H9 (cell line): Measurements from ENCODE around the gene MVD. TPM values are rescaled to one million over a fixed set of nuclear protein-coding genes. Genes with fewer than 3 reads are reported as not detected.
A peak's percentile ranks its signal among the peaks of the same experiment; 100 is the strongest.

Source experiments
- DNase-seq: peaks from one replicate; pipeline ENCODE4 v3.0.0-alpha.2; 2017
- H2AFZ ChIP-seq: one replicate; pipeline ENCODE4 v1.6.1; 2013; ENCODE audit warnings: mild to moderate bottlenecking, low read length, control low read depth, moderate library complexity
- H2AK5ac ChIP-seq: 2 replicates; pipeline ENCODE4 v1.6.1; 2013; ENCODE audit warnings: low read length, control low read depth, mixed read lengths; ENCODE audit not compliant: insufficient read length
- H2BK120ac ChIP-seq: one replicate; pipeline ENCODE4 v1.6.1; 2013; ENCODE audit warnings: low read depth, mild to moderate bottlenecking, low read length, control low read depth, inconsistent platforms; ENCODE audit not compliant: poor library complexity, severe bottlenecking
- H2BK12ac ChIP-seq: 2 replicates; pipeline ENCODE4 v1.6.1; 2013; ENCODE audit warnings: low read length, control low read depth, mixed read lengths, low read depth; ENCODE audit not compliant: insufficient read length
- H2BK15ac ChIP-seq: 2 replicates; pipeline ENCODE4 v1.6.1; 2013; ENCODE audit warnings: low read depth, low read length, control low read depth
- H2BK20ac ChIP-seq: one replicate; pipeline ENCODE4 v1.6.1; 2013; ENCODE audit warnings: low read depth, mild to moderate bottlenecking, low read length, control low read depth, inconsistent platforms; ENCODE audit not compliant: poor library complexity, severe bottlenecking
- H2BK5ac ChIP-seq: 2 replicates; pipeline ENCODE4 v1.6.1; 2013; ENCODE audit warnings: low read length, control low read depth, mixed read lengths; ENCODE audit not compliant: insufficient read length
- H3K14ac ChIP-seq: 2 replicates; pipeline ENCODE4 v1.6.1; 2013; ENCODE audit warnings: low read length, control low read depth; ENCODE audit not compliant: insufficient read depth
- H3K18ac ChIP-seq: 2 replicates; pipeline ENCODE4 v1.6.1; 2013; ENCODE audit warnings: low read depth, mild to moderate bottlenecking, mixed read lengths, low read length, control low read depth; ENCODE audit not compliant: insufficient read length
- H3K23ac ChIP-seq: 2 replicates; pipeline ENCODE4 v1.6.1; 2013; ENCODE audit warnings: low read length, control low read depth, mixed read lengths, low read depth; ENCODE audit not compliant: insufficient read length
- H3K23me2 ChIP-seq: 2 replicates; pipeline ENCODE4 v1.6.1; 2013; ENCODE audit warnings: low read depth, mild to moderate bottlenecking, mixed read lengths, low read length, control low read depth; ENCODE audit not compliant: insufficient read length, poor library complexity, severe bottlenecking
- H3K27ac ChIP-seq: 2 replicates; pipeline ENCODE4 v1.5.1; 2013; ENCODE audit warnings: low read length, control low read depth, mixed read lengths, low read depth; ENCODE audit not compliant: insufficient read length
- H3K27me3 ChIP-seq: 2 replicates; pipeline ENCODE4 v1.6.1; 2013; ENCODE audit warnings: low read length, control low read depth, inconsistent platforms; ENCODE audit not compliant: insufficient read depth
- H3K4ac ChIP-seq: 2 replicates; pipeline ENCODE4 v1.6.1; 2013; ENCODE audit warnings: low read depth, mild to moderate bottlenecking, control low read depth, inconsistent platforms, low read length, moderate library complexity
- H3K4me1 ChIP-seq: 2 replicates; pipeline ENCODE4 v1.6.1; 2013; ENCODE audit warnings: low read length, control low read depth, inconsistent platforms; ENCODE audit not compliant: insufficient read depth
- H3K4me2 ChIP-seq: 2 replicates; pipeline ENCODE4 v1.6.1; 2013; ENCODE audit warnings: low read length, control low read depth, mixed read lengths; ENCODE audit not compliant: insufficient read length, insufficient read depth
- H3K56ac ChIP-seq: 2 replicates; pipeline ENCODE4 v1.6.1; 2013; ENCODE audit warnings: low read depth, mild to moderate bottlenecking, mixed read lengths, low read length, control low read depth; ENCODE audit not compliant: insufficient read length
- H3K79me1 ChIP-seq: 2 replicates; pipeline ENCODE4 v1.6.1; 2013; ENCODE audit warnings: low read depth, mild to moderate bottlenecking, moderate library complexity, low read length, control low read depth, inconsistent platforms; ENCODE audit not compliant: insufficient read depth, poor library complexity, severe bottlenecking
- H3K79me2 ChIP-seq: 2 replicates; pipeline ENCODE4 v1.6.1; 2013; ENCODE audit warnings: low read length, control low read depth, inconsistent platforms; ENCODE audit not compliant: insufficient read depth
- H3K9ac ChIP-seq: 2 replicates; pipeline ENCODE4 v1.6.1; 2013; ENCODE audit warnings: low read length, control low read depth, mixed read lengths; ENCODE audit not compliant: insufficient read length; ENCODE audit errors: extremely low read depth
- H3K9me3 ChIP-seq: one replicate; pipeline ENCODE4 v1.6.1; 2013; ENCODE audit warnings: low read depth, low read length, inconsistent platforms; ENCODE audit not compliant: control insufficient read depth
- H3T11ph ChIP-seq: one replicate; pipeline ENCODE4 v1.6.1; 2013; ENCODE audit warnings: mild to moderate bottlenecking, low read length, control low read depth, inconsistent platforms
- H4K20me1 ChIP-seq: one replicate; pipeline ENCODE4 v1.6.1; 2013; ENCODE audit not compliant: control insufficient read depth, insufficient read length, insufficient read depth
- H4K5ac ChIP-seq: 2 replicates; pipeline ENCODE4 v1.6.1; 2013; ENCODE audit warnings: low read depth, mild to moderate bottlenecking, mixed read lengths, low read length, control low read depth; ENCODE audit not compliant: insufficient read length
- H4K8ac ChIP-seq: replicated peaks from 2 replicates; pipeline ENCODE4 v1.6.1; 2013; ENCODE audit warnings: low read length, control low read depth, mixed read lengths, low read depth; ENCODE audit not compliant: insufficient read length
- H4K91ac ChIP-seq: 2 replicates; pipeline ENCODE4 v1.6.1; 2013; ENCODE audit warnings: low read depth, mild to moderate bottlenecking, moderate library complexity, mixed read lengths, low read length, control low read depth; ENCODE audit not compliant: insufficient read length
- H3K27ac Mint-ChIP-seq, 3 experiments: 2 replicates in 2 of 3; 3 replicates in 1 of 3; pipeline ENCODE4 v1.8.0; 2020 to 2021; ENCODE audit warnings: mixed read lengths in 3 of 3, mild to moderate bottlenecking in 1 of 3, moderate library complexity in 1 of 3
- H3K27me3 Mint-ChIP-seq: 2 replicates; pipeline ENCODE4 v1.8.0; 2021; ENCODE audit warnings: low read depth, mild to moderate bottlenecking, moderate library complexity, mixed read lengths
- H3K36me3 Mint-ChIP-seq, 3 experiments: 2 replicates in 2 of 3; 3 replicates in 1 of 3; pipeline ENCODE4 v1.8.0; 2020 to 2021; ENCODE audit warnings: low read depth in 3 of 3, mixed read lengths in 3 of 3; ENCODE audit not compliant: insufficient read depth in 1 of 3
- H3K4me1 Mint-ChIP-seq, 2 experiments: 2 replicates each; pipeline ENCODE4 v1.8.0; 2020; ENCODE audit warnings: mixed read lengths in 2 of 2
- H3K4me3 Mint-ChIP-seq, 2 experiments: 2 replicates in 1 of 2; 3 replicates in 1 of 2; pipeline ENCODE4 v1.8.0; 2020 to 2021; ENCODE audit warnings: mild to moderate bottlenecking in 2 of 2, mixed read lengths in 2 of 2, moderate library complexity in 1 of 2
- H3K9me3 Mint-ChIP-seq, 2 experiments: 2 replicates in 1 of 2; 3 replicates in 1 of 2; pipeline ENCODE4 v1.8.0; 2020; ENCODE audit warnings: mild to moderate bottlenecking in 2 of 2, mixed read lengths in 2 of 2, moderate library complexity in 1 of 2
- WGBS: extraction: QIAGEN DNeasy Blood & Tissue Kit; methylation state at CpG from one replicate; pipeline ENCODE4 v1.1.7; 2013; ENCODE audit warnings: missing lambda C conversion rate, low lambda C conversion rate, mixed read lengths; ENCODE audit not compliant: insufficient read length; ENCODE audit errors: extremely low coverage; 5-methylcytosine and 5-hydroxymethylcytosine counted together
- total RNA-seq: library from RNA; stranded (reverse); gene quantifications from 2 replicates; pipeline ENCODE4 v1.2.1, GENCODE V29; 2021
- TF ChIP-seq, protein P1 (sequence below): fragments of 200-600 bp; sonication (generic); conservative IDR thresholded peaks from 3 replicates; pipeline ENCODE4 v1.8.0; 2021; ENCODE audit warnings: antibody characterized with exemption, mild to moderate bottlenecking

The MVD gene
- total RNA-seq, 1 experiment from 2014 or later: 53.2 TPM

- H3K9me3 Mint-ChIP-seq: no peaks in the 10 kb centered on the region
- Histone ChIP-seq H3K18ac (no peak overlapping the region), H3K4ac (no peak overlapping the region), H3K9me3 (no peaks in the 10 kb centered on the region), H3K23ac (no peak overlapping the region), H2BK5ac (no peak overlapping the region), H3K56ac (no peak overlapping the region), H3K23me2 (no peaks in the 10 kb centered on the region), H2BK120ac (no peak overlapping the region), H3K14ac (no peak overlapping the region), H3T11ph (no peak overlapping the region), H4K8ac (no peak overlapping the region), H3K27me3 (no peaks in the 10 kb centered on the region), H3K4me1 (no peaks in the 10 kb centered on the region), H3K79me1 (no peaks in the 10 kb centered on the region), H4K5ac (no peak overlapping the region), H3K27ac (no peak overlapping the region), H2AFZ (no peak overlapping the region), H3K79me2 (no peaks in the 10 kb centered on the region), H4K20me1 (no peaks in the 10 kb centered on the region), H4K91ac (no peak overlapping the region), H2BK15ac (no peak overlapping the region), H2AK5ac (no peak overlapping the region), H3K4me2 (no peak overlapping the region), H2BK20ac (no peak overlapping the region), H3K9ac (no peak overlapping the region), H2BK12ac (no peak overlapping the region)
- TF ChIP-seq, protein P1, sequence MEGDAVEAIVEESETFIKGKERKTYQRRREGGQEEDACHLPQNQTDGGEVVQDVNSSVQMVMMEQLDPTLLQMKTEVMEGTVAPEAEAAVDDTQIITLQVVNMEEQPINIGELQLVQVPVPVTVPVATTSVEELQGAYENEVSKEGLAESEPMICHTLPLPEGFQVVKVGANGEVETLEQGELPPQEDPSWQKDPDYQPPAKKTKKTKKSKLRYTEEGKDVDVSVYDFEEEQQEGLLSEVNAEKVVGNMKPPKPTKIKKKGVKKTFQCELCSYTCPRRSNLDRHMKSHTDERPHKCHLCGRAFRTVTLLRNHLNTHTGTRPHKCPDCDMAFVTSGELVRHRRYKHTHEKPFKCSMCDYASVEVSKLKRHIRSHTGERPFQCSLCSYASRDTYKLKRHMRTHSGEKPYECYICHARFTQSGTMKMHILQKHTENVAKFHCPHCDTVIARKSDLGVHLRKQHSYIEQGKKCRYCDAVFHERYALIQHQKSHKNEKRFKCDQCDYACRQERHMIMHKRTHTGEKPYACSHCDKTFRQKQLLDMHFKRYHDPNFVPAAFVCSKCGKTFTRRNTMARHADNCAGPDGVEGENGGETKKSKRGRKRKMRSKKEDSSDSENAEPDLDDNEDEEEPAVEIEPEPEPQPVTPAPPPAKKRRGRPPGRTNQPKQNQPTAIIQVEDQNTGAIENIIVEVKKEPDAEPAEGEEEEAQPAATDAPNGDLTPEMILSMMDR: no peak
- no peak overlapping the region for H3K27ac Mint-ChIP-seq
- no CpG with 5 or more reads among the region's 32 CpGs for WGBS
- no peak overlapping the region for H3K4me3 Mint-ChIP-seq
- peaks cover 1% of the 10 kb centered on the region; the same call in 1 of the 2 replicates for H3K27me3 Mint-ChIP-seq
- H3K36me3 Mint-ChIP-seq: peaks cover 0 to 9% (median 2%) of the 10 kb centered on the region in 3 experiments; a peak in 2 of 7 replicates
- DNase-seq: peak; percentile 71
- 0 out of 4 replicates have a peak, but pooled peaks cover 0 to 2% of the 10 kb centered on the region in 2 experiments for H3K4me1 Mint-ChIP-seq
Measured at GRCh38 chr16:88678224-88678979, 15.5 kb upstream of the MVD start.
